CD4-positive, alpha-beta T cell treated with Interleukin-6 for 4 hours (primary cell): ENCODE measurements around the gene MYO1B.

Experiments used
- DNase-seq: peaks from one replicate; pipeline ENCODE4 v3.0.0-alpha.2; 2020; ENCODE audit warnings: mixed read lengths

Gene MYO1B

GRCh38 chr2:191301971-191302370 is 56.8 kb downstream of the MYO1B start:
- no peak for DNase-seq

- peak; percentile 45 for DNase-seq
Measured at GRCh38 chr2:191302459-191303139, 57.4 kb downstream of the MYO1B start.

GRCh38 chr2:191303140-191304005 is 58.2 kb downstream of the MYO1B start:
- DNase-seq, result no peak

- no peak for DNase-seq
Measured at GRCh38 chr2:191304939-191305875, 60.0 kb downstream of the MYO1B start.

- DNase-seq, result no peak
Measured at GRCh38 chr2:191308026-191308425, 62.8 kb downstream of the MYO1B start.

- no peak for DNase-seq
Measured at GRCh38 chr2:191311156-191311555, 66.0 kb downstream of the MYO1B start.

GRCh38 chr2:191311627-191312026 is 66.4 kb downstream of the MYO1B start:
- DNase-seq, result no peak

- no peak for DNase-seq
Measured at GRCh38 chr2:191312163-191312562, 67.0 kb downstream of the MYO1B start.

- DNase-seq, result no peak
Measured at GRCh38 chr2:191312662-191313061, 67.5 kb downstream of the MYO1B start.

- DNase-seq, result no peak
Measured at GRCh38 chr2:191314697-191315364, 69.6 kb downstream of the MYO1B start.

GRCh38 chr2:191315365-191315752 is 70.2 kb downstream of the MYO1B start:
- DNase-seq, result no peak

GRCh38 chr2:191316246-191316994 is 71.2 kb downstream of the MYO1B start:
- no peak for DNase-seq

GRCh38 chr2:191318037-191318728 is 73.0 kb downstream of the MYO1B start:
- DNase-seq, result no peak

- DNase-seq, result no peak
Measured at GRCh38 chr2:191318729-191319078, 73.5 kb downstream of the MYO1B start.

GRCh38 chr2:191319186-191319585 is 74.0 kb downstream of the MYO1B start:
- no peak for DNase-seq

GRCh38 chr2:191320881-191321280 is 75.7 kb downstream of the MYO1B start:
- no peak for DNase-seq

GRCh38 chr2:191321861-191322662 is 76.9 kb downstream of the MYO1B start:
- DNase-seq, result peak; percentile 17

GRCh38 chr2:191322828-191323506 is 77.8 kb downstream of the MYO1B start:
- DNase-seq, result no peak

GRCh38 chr2:191325651-191326365 is 80.6 kb downstream of the MYO1B start:
- no peak for DNase-seq
